ENCODE measurements around the gene CDKN2B-AS1. TPM values are rescaled to one million over a fixed set of nuclear protein-coding genes. Genes with fewer than 3 reads are reported as not detected.

The CDKN2B-AS1 gene
- total and polyA plus RNA-seq, 12 donors = 0.13 to 2.5 (median 0.74) TPM; not detected in 1

DNA sequence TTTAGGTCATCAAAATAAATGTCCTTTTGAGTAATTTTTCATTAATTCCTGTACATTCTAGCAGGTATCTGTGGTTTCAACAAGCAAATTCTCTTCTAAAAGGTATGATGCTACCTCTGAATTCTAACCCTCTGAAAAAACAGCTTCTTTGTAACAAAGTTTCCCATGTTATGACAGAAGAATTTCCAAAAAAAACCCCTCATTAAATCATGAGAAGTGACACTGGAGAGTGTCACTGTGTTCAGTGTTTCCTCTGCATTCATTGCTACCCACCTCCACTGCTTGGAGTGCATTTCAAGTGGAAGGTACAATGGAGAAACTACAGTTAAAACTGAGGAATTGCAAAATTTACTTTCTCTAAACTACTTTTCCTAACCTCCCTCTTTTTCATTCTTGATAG lies 10.5 kb upstream of the CDKN2B-AS1 start:
- Histone ChIP-seq H3K36me3 (replicated peaks in 1 of 2) (no peaks in the 10 kb centered on the region), H3K27ac (no peak overlapping the region), H3K4me3 (no peak overlapping the region), H3K4me1 (replicated peaks in 1 of 2) (no peaks in the 10 kb centered on the region), H3K27me3 (peaks cover 22% of the 10 kb centered on the region), H3K9me3 (replicated peaks in 1 of 3) (no peaks in the 10 kb centered on the region)
- TF ChIP-seq, protein P1, sequence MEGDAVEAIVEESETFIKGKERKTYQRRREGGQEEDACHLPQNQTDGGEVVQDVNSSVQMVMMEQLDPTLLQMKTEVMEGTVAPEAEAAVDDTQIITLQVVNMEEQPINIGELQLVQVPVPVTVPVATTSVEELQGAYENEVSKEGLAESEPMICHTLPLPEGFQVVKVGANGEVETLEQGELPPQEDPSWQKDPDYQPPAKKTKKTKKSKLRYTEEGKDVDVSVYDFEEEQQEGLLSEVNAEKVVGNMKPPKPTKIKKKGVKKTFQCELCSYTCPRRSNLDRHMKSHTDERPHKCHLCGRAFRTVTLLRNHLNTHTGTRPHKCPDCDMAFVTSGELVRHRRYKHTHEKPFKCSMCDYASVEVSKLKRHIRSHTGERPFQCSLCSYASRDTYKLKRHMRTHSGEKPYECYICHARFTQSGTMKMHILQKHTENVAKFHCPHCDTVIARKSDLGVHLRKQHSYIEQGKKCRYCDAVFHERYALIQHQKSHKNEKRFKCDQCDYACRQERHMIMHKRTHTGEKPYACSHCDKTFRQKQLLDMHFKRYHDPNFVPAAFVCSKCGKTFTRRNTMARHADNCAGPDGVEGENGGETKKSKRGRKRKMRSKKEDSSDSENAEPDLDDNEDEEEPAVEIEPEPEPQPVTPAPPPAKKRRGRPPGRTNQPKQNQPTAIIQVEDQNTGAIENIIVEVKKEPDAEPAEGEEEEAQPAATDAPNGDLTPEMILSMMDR (IDR thresholded peaks at IDR 0.05) = no peak
- intact Hi-C loops (cut with DNase I) = no loop called here
- DNase-seq = no peak

- DNase-seq = no peak
- Histone ChIP-seq H3K36me3 (replicated peaks in 1 of 2) (no peaks in the 10 kb centered on the region), H3K27ac (no peak overlapping the region), H3K4me1 (replicated peaks in 1 of 2) (no peaks in the 10 kb centered on the region), H3K4me3 (no peak overlapping the region), H3K9me3 (replicated peaks in 1 of 3) (no peaks in the 10 kb centered on the region), H3K27me3 (peaks cover 25% of the 10 kb centered on the region)
- intact Hi-C loops (cut with DNase I) = no loop called here
- 79 to 86% (median 83%) methylated on average over 5 of the region's 5 CpGs for WGBS, 4 donors
- no peak for TF ChIP-seq POLR2A (IDR thresholded peaks at IDR 0.05)
- TF ChIP-seq, protein P1 (IDR thresholded peaks at IDR 0.05) = no peak
Observed at GRCh38 chr9:21985964-21986667, 8.5 kb upstream of the CDKN2B-AS1 start.

DNA sequence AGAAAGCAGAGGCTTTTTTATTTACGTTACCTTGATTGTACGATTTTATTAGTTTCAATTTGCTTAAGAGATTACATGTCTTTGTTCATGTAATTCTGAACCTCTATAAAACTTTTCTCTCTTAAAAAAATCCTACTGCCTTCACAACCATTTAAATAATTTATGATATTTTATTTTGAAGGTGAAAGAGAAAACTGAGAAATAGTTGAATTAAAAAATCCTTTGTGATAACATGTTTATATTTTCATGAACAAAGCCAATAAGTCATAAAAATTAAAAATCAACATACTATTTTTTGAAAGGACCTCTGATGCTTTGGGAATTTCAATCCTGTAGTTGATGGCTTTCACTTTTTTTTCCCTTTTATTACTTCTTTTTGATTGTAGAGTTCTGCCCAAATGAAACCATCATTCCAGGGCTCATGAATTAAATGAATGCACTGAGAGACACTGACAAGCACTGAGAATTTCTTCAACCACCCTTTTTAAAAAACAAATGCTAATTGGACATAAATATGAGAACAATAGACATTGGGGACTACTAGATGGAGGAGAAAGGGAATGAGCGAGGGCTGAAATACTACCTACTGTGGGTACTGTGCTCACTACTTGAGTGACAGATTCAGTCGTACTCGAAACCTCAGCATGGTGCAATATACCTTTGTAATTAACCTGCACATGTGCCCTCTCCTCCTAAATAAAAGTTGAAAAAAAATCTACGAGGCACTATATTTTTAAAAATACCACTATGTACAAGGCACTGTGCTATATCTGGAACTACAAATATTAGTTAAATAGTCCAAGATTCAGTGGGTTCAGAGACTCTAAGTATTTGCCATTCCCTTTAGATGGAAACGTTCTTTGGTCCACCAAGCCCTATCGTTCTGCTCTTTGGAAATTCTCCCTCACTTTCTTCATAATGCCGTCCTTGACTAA lies 6.3 kb upstream of the CDKN2B-AS1 start:
- Histone ChIP-seq H3K9me3 (replicated peaks in 1 of 3) (no peaks in the 10 kb centered on the region), H3K27ac (no peak overlapping the region), H3K36me3 (replicated peaks in 1 of 2) (no peaks in the 10 kb centered on the region), H3K4me3 (no peak overlapping the region), H3K27me3 (peaks cover 23% of the 10 kb centered on the region), H3K4me1 (replicated peaks in 1 of 2) (peaks cover 0 to 5% of the 10 kb centered on the region in 2 donors)
- DNase-seq = no peak
- WGBS, 4 donors = 58 to 64% (median 60%) methylated on average over 9 of the region's 9 CpGs
- TF ChIP-seq POLR2A (IDR thresholded peaks at IDR 0.05) = no peak
- TF ChIP-seq, protein P1 (IDR thresholded peaks at IDR 0.05) = no peak
- intact Hi-C loops (cut with DNase I) = no loop called here

GRCh38 chr9:21989440-21990189 lies 5.0 kb upstream of the CDKN2B-AS1 start:
- WGBS, 4 donors = 31 to 38% (median 35%) methylated on average over 32 to 35 of the region's 35 CpGs
- H3K27me3 ChIP-seq = peaks cover 21% of the 10 kb centered on the region
- H3K4me1 ChIP-seq (replicated peaks in 1 of 2) = peaks cover 0 to 5% of the 10 kb centered on the region in 2 donors
- DNase-seq = no peak
- TF ChIP-seq POLR2A (IDR thresholded peaks at IDR 0.05) = no peak
- TF ChIP-seq, protein P1 (IDR thresholded peaks at IDR 0.05) = no peak
- H3K36me3 ChIP-seq (replicated peaks in 1 of 2) = no peaks in the 10 kb centered on the region
- no peak overlapping the region for H3K4me3 ChIP-seq
- no peaks in the 10 kb centered on the region for H3K9me3 ChIP-seq (replicated peaks in 1 of 3)
- intact Hi-C loops (cut with DNase I) = loop anchor here in 1 of 2 donors (10.0 kb wide), 1 partner anchor 175 kb away; no protein-coding TSS in a partner anchor
- no peak overlapping the region for H3K27ac ChIP-seq
